HEK293 (cell line): Measurements from ENCODE around the gene SYNGR3.
A peak's percentile ranks its signal among the peaks of the same experiment; 100 is the strongest.

Experiments used
- SCRT1 ChIP-seq: fragments of 450-650 bp; formaldehyde crosslinking; IDR thresholded peaks from 2 replicates; pipeline ENCODE4 v1.5.1; 2016; ENCODE audit warnings: missing biosample characterization, missing genetic modification characterization, borderline replicate concordance
- ZFHX2 ChIP-seq: fragments of 450-650 bp; formaldehyde crosslinking; conservative IDR thresholded peaks from 2 replicates; pipeline ENCODE4 v1.5.1; 2016; ENCODE audit warnings: missing biosample characterization, missing genetic modification characterization
- ZNF214 ChIP-seq: fragments of 450-650 bp; formaldehyde crosslinking; IDR thresholded peaks from 2 replicates; pipeline ENCODE4 v1.5.1; 2017; ENCODE audit warnings: missing biosample characterization, mild to moderate bottlenecking, missing genetic modification characterization, borderline replicate concordance
- ZNF239 ChIP-seq: fragments of 450-650 bp; formaldehyde crosslinking; IDR thresholded peaks from 2 replicates; pipeline ENCODE4 v1.5.1; 2016; ENCODE audit warnings: missing biosample characterization, missing genetic modification characterization
- ZNF274 ChIP-seq, 2 experiments: fragments of 200-500 bp in 1 of 2; fragments of 450-650 bp in 1 of 2; sonication (Bioruptor generic) in 1 of 2; formaldehyde crosslinking in 1 of 2; IDR thresholded peaks; 2 replicates each; pipeline versions ENCODE4 v1.5.1 to v1.6.1; 2014 to 2016; ENCODE audit warnings: borderline replicate concordance in 1 of 2, inconsistent platforms in 1 of 2, low read length in 1 of 2, missing biosample characterization in 1 of 2, missing genetic modification characterization in 1 of 2
- ZNF792 ChIP-seq: fragments of 450-650 bp; formaldehyde crosslinking; IDR thresholded peaks from 2 replicates; pipeline ENCODE4 v1.5.1; 2016; ENCODE audit warnings: missing biosample characterization, missing genetic modification characterization
- ZNF830 ChIP-seq: fragments of 450-650 bp; IDR thresholded peaks from 2 replicates; pipeline ENCODE4 v1.5.0; 2018; ENCODE audit warnings: missing biosample characterization, missing genetic modification characterization, low read depth, mild to moderate bottlenecking, moderate library complexity
- TF ChIP-seq, protein P1 (sequence below): fragments of 450-650 bp; formaldehyde crosslinking; IDR thresholded peaks from 2 replicates; pipeline ENCODE4 v1.5.1; 2016; ENCODE audit warnings: missing biosample characterization, missing genetic modification characterization
- TF ChIP-seq, protein P2 (sequence below): fragments of 450-650 bp; formaldehyde crosslinking; IDR thresholded peaks from 2 replicates; pipeline ENCODE4 v1.5.1; 2016; ENCODE audit warnings: missing biosample characterization, missing genetic modification characterization

DNA sequence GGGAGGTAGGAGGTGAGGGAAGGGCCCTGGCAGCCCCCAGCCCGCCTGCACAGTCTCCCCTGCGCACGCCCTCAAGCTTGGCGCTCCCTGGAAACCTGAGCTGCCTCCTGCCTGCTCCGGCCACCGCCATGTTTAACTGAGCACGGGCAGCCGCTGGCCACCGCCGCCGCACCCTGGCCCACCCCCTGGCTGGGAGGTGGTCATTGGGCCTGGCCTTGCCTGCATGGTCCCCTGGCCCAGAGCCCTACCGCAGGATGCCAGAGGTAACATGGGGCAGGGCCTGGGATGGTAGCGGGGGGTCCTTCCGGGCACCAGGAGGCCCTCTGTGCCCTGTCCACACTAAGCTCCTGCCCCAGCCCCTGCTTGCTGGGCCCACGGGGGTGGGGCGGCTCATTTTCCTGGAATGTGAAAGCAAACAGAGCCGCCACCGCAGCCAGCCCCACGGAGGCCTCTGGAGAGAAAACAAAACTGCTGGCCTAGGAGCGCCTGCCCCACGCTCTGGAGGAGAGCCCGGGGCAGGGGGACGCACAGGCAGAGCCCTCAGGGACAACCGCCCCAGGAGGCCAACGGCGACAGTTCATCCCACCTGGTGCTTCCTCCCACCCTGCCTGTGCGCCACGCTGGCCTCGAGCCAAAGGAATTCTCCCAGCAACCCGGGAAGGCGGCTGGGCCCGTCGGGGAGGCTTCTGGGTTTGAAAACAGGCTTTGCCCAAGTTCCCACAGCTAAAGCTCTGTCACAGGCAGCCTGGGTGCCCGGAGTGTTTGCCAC, 45.8 kb downstream of the SYNGR3 start:
- peak; percentile 91 for TF ChIP-seq ZFHX2 (tag by site-specific recombination)
- TF ChIP-seq ZNF792 (tag by site-specific recombination), result no peak
- TF ChIP-seq ZNF274 (IDR thresholded peaks at IDR 0.05; ENCODE audit: low read length), result no peak
- no peak for TF ChIP-seq ZNF274 (tag by site-specific recombination; IDR thresholded peaks at IDR 0.05; ENCODE audit: borderline replicate concordance)
- TF ChIP-seq, protein P1, sequence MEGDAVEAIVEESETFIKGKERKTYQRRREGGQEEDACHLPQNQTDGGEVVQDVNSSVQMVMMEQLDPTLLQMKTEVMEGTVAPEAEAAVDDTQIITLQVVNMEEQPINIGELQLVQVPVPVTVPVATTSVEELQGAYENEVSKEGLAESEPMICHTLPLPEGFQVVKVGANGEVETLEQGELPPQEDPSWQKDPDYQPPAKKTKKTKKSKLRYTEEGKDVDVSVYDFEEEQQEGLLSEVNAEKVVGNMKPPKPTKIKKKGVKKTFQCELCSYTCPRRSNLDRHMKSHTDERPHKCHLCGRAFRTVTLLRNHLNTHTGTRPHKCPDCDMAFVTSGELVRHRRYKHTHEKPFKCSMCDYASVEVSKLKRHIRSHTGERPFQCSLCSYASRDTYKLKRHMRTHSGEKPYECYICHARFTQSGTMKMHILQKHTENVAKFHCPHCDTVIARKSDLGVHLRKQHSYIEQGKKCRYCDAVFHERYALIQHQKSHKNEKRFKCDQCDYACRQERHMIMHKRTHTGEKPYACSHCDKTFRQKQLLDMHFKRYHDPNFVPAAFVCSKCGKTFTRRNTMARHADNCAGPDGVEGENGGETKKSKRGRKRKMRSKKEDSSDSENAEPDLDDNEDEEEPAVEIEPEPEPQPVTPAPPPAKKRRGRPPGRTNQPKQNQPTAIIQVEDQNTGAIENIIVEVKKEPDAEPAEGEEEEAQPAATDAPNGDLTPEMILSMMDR (tag by site-specific recombination), result no peak
- no peak for TF ChIP-seq ZNF830 (tag by site-specific recombination)
- TF ChIP-seq SCRT1 (tag by site-specific recombination), result no peak
- TF ChIP-seq ZNF214 (tag by site-specific recombination), result no peak
- TF ChIP-seq, protein P2, sequence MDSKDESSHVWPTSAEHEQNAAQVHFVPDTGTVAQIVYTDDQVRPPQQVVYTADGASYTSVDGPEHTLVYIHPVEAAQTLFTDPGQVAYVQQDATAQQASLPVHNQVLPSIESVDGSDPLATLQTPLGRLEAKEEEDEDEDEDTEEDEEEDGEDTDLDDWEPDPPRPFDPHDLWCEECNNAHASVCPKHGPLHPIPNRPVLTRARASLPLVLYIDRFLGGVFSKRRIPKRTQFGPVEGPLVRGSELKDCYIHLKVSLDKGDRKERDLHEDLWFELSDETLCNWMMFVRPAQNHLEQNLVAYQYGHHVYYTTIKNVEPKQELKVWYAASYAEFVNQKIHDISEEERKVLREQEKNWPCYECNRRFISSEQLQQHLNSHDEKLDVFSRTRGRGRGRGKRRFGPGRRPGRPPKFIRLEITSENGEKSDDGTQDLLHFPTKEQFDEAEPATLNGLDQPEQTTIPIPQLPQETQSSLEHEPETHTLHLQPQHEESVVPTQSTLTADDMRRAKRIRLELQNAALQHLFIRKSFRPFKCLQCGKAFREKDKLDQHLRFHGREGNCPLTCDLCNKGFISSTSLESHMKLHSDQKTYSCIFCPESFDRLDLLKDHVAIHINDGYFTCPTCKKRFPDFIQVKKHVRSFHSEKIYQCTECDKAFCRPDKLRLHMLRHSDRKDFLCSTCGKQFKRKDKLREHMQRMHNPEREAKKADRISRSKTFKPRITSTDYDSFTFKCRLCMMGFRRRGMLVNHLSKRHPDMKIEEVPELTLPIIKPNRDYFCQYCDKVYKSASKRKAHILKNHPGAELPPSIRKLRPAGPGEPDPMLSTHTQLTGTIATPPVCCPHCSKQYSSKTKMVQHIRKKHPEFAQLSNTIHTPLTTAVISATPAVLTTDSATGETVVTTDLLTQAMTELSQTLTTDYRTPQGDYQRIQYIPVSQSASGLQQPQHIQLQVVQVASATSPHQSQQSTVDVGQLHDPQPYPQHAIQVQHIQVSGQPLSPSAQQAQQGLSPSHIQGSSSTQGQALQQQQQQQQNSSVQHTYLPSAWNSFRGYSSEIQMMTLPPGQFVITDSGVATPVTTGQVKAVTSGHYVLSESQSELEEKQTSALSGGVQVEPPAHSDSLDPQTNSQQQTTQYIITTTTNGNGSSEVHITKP (tag by site-specific recombination), result no peak
- TF ChIP-seq ZNF239, result no peak
